ENCODE data around the gene RAB44.

- TF ChIP-seq POLR2A (IDR thresholded peaks at IDR 0.05): no peak
- TF ChIP-seq CTCF (IDR thresholded peaks at IDR 0.05): peak; percentile 66 to 89 (median 73)
- no peak for TF ChIP-seq EP300 (IDR thresholded peaks at IDR 0.05)
Measured at GRCh38 chr6:36765594-36766398, 68.2 kb downstream of the RAB44 start.

Data from tibial nerve (tissue), 4 donors.